ENCODE measurements around the gene HSPA8. TPM values are rescaled to one million over a fixed set of nuclear protein-coding genes. Genes with fewer than 3 reads are reported as not detected.

The HSPA8 gene
- total RNA-seq, 2 donors from 2014 or later = 799 to 842 TPM

DNA sequence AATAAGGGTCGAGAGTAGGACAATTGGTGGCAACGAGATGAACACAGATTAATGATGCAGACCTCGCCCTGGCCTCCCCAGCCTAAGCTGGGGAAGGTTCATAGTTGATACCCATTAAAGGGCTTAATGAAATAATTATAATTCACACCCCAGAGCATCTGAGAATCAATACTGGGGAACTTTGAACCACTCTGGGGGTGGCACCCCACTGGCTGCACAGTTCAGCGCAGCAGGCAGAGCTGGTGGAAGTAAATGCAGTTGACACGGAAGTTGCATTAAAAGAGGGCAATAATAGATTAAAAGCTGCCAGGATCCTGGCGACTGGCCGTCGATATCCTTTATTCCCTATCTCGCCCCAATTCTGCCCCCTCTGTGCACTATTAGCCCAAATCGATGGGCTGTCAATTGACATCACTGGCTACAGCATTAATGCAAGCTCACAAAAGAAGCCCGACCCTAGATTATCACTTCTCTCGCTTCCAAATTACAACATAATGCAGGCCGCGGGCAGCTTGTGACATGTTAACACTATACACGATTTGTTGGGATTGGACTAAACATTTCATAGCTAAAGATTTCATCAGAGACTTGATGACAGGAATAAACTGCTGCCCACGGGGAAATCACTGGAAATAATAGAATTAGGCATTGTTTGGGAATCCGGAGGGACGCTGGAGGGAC, 14.5 kb downstream of the HSPA8 start:
- Histone ChIP-seq H3K4me1 (replicated peaks) (no peaks in the 10 kb centered on the region), H3K27ac (no peak overlapping the region), H3K4me3 (no peak overlapping the region), H3K36me3 (no peaks in the 10 kb centered on the region), H3K27me3 (replicated peaks; ENCODE audit: insufficient read depth) (no peaks in the 10 kb centered on the region), H3K9me3 (no peaks in the 10 kb centered on the region)
- TF ChIP-seq POLR2AphosphoS5 (IDR thresholded peaks at IDR 0.05) (no peak), POLR2A (IDR thresholded peaks at IDR 0.05) (no peak)
- TF ChIP-seq, protein P1, sequence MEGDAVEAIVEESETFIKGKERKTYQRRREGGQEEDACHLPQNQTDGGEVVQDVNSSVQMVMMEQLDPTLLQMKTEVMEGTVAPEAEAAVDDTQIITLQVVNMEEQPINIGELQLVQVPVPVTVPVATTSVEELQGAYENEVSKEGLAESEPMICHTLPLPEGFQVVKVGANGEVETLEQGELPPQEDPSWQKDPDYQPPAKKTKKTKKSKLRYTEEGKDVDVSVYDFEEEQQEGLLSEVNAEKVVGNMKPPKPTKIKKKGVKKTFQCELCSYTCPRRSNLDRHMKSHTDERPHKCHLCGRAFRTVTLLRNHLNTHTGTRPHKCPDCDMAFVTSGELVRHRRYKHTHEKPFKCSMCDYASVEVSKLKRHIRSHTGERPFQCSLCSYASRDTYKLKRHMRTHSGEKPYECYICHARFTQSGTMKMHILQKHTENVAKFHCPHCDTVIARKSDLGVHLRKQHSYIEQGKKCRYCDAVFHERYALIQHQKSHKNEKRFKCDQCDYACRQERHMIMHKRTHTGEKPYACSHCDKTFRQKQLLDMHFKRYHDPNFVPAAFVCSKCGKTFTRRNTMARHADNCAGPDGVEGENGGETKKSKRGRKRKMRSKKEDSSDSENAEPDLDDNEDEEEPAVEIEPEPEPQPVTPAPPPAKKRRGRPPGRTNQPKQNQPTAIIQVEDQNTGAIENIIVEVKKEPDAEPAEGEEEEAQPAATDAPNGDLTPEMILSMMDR (IDR thresholded peaks at IDR 0.05) = no peak
- WGBS = 81% methylated on average over 18 of the region's 18 CpGs
- no peak for DNase-seq (ENCODE audit: low spot score)
- intact Hi-C loops (cut with DNase I) = no loop called here

DNA sequence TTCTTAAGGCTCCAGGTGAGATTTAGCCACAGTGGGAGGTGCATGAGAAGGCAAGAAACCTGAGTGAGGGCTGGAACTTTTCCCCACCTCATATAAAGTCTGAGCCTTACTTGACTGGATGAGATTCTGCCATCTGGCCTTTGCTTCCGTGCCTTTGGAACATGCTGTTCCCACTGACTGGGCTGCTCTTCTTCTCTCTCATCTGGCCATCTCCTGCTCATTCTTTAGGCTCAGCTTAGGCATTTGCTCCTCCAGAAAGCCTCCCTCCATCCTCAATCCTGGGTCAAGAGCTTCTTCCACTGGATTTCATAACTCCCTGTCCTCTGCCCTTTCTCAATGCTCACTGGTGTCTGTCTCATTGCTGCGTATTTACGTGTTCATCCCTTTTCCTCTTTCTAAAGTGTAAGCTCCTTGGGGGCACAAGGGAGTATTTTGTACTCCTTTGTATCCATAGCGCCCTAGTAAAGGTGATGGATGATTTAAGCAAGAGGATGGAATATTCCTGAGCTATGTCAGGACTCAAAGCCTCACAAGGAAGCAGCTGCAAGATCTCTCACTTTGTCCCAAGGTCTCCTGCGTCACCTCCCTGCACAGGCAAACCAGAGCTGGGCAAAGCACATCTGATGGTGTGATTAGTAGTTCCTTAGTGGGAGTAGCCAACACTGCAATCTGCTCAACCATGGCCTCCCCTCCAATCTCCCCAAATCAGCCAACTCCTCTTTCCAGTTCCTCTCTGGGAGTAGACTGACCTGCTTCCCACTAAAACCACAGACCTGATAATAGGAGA, 15.3 kb downstream of the HSPA8 start:
- DNase-seq (ENCODE audit: low spot score) = no peak

DNA sequence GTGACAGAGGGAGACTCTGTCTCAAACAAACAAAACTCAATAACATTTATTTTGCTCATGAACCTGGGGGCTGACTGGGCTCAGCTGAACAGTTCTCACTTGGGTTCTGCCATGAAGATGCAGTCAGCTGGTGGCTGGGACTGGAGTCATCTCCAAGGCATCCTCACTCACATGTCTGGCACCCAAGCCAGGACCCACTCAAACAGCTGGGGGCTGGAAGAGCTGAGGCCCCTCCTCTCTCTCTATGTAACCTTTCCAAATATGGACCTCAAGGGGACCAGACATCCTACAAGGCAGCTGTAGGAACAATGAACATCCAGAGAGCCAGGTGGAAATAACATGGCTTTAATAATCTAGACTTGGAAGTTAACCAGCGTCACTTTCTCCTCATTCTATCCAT, 16.8 kb downstream of the HSPA8 start:
- intact Hi-C loops (cut with DNase I) = no loop called here
- 100% methylated on average over 1 of the region's 1 CpG for WGBS
- no peaks in the 10 kb centered on the region for H3K36me3 ChIP-seq
- DNase-seq (ENCODE audit: low spot score) = no peak
- no peaks in the 10 kb centered on the region for H3K27me3 ChIP-seq (replicated peaks; ENCODE audit: insufficient read depth)
- H3K27ac ChIP-seq = no peak overlapping the region
- no peaks in the 10 kb centered on the region for H3K4me1 ChIP-seq (replicated peaks)
- TF ChIP-seq, protein P1 (IDR thresholded peaks at IDR 0.05) = no peak
- TF ChIP-seq POLR2A (IDR thresholded peaks at IDR 0.05) (no peak), POLR2AphosphoS5 (IDR thresholded peaks at IDR 0.05) (no peak)
- no peaks in the 10 kb centered on the region for H3K9me3 ChIP-seq
- H3K4me3 ChIP-seq = no peak overlapping the region

More for the DNA sequence above, 15.3 kb downstream of the HSPA8 start:
- Histone ChIP-seq H3K27ac (no peak overlapping the region), H3K4me3 (no peak overlapping the region), H3K27me3 (replicated peaks; ENCODE audit: insufficient read depth) (no peaks in the 10 kb centered on the region), H3K36me3 (no peaks in the 10 kb centered on the region), H3K9me3 (no peaks in the 10 kb centered on the region), H3K4me1 (replicated peaks) (no peaks in the 10 kb centered on the region)
- WGBS = 79% methylated on average over 5 of the region's 5 CpGs
- intact Hi-C loops (cut with DNase I) = no loop called here
- TF ChIP-seq POLR2A (IDR thresholded peaks at IDR 0.05) = no peak
- TF ChIP-seq, protein P1 (IDR thresholded peaks at IDR 0.05) = no peak
- no peak for TF ChIP-seq POLR2AphosphoS5 (IDR thresholded peaks at IDR 0.05)

DNA sequence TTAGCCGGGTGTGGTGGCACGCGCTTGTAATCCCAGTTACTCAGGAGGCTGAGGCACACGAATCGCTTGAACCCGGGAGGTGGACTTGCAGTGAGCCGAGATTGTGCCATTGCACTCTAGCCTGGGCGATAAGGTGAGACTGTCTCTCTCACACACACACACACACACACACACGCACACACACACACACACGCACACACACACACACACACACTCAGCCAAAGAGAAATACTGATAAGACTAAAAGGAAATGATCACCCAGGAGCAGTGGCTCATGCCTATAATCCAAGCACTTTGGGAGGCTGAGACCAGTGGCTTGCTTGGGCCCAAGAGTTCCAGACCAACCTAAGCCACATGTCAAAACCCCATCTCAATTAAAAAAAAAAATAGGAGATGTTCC, 20.8 kb downstream of the HSPA8 start:
- TF ChIP-seq POLR2A (IDR thresholded peaks at IDR 0.05) (no peak), POLR2AphosphoS5 (IDR thresholded peaks at IDR 0.05) (no peak)
- TF ChIP-seq, protein P1 (IDR thresholded peaks at IDR 0.05) = no peak
- no peak overlapping the region for H3K4me3 ChIP-seq
- no peaks in the 10 kb centered on the region for H3K36me3 ChIP-seq
- H3K9me3 ChIP-seq = no peaks in the 10 kb centered on the region
- DNase-seq (ENCODE audit: low spot score) = no peak
- no peak overlapping the region for H3K27ac ChIP-seq
- no peaks in the 10 kb centered on the region for H3K27me3 ChIP-seq (replicated peaks; ENCODE audit: insufficient read depth)
- 99% methylated on average over 10 of the region's 10 CpGs for WGBS
- no peaks in the 10 kb centered on the region for H3K4me1 ChIP-seq (replicated peaks)
- intact Hi-C loops (cut with DNase I) = no loop called here

DNA sequence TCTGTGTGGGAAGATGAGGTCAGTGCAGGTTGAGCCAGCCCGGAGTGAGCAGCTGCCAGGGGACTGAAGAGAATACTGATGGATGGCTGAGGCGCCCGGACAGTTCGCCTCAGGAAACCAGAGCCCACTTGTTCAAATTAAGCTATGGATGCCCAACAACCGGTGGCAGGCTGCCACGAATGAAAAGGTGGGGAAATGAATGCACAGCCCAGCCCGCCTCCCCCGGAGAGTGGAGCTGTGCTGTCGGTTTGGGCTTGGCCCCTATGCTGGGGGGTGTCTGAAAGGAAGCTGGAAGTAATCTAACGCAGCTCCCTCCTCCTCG, 21.9 kb downstream of the HSPA8 start:
- WGBS = 56% methylated on average over 11 of the region's 11 CpGs
- Histone ChIP-seq H3K27ac (no peak overlapping the region), H3K4me3 (no peak overlapping the region), H3K27me3 (replicated peaks; ENCODE audit: insufficient read depth) (no peaks in the 10 kb centered on the region), H3K9me3 (no peaks in the 10 kb centered on the region), H3K4me1 (replicated peaks) (no peaks in the 10 kb centered on the region), H3K36me3 (no peaks in the 10 kb centered on the region)
- no peak for DNase-seq (ENCODE audit: low spot score)
- TF ChIP-seq POLR2A (IDR thresholded peaks at IDR 0.05) (no peak), POLR2AphosphoS5 (IDR thresholded peaks at IDR 0.05) (no peak)
- TF ChIP-seq, protein P1 (IDR thresholded peaks at IDR 0.05) = no peak
- intact Hi-C loops (cut with DNase I) = no loop called here
